Stimulated activated CD8-positive, alpha-beta memory T cell treated with anti-CD3 and anti-CD28 coated beads, Interleukin-12 subunit alpha, Interleukin-12 subunit beta, amount 100 ng/mL, for 4 hours (primary cell): ENCODE measurements around the gene TSTD1.
"Not testable (repeated sequence)": the region's sequence is repeated elsewhere in the genome, so short reads cannot be mapped to it uniquely, and the experiment has no call there.

Experiments used
- DNase-seq: peaks from one replicate; pipeline ENCODE4 v3.0.0-alpha.2; 2020; ENCODE audit warnings: low read depth

TSTD1 gene

DNA sequence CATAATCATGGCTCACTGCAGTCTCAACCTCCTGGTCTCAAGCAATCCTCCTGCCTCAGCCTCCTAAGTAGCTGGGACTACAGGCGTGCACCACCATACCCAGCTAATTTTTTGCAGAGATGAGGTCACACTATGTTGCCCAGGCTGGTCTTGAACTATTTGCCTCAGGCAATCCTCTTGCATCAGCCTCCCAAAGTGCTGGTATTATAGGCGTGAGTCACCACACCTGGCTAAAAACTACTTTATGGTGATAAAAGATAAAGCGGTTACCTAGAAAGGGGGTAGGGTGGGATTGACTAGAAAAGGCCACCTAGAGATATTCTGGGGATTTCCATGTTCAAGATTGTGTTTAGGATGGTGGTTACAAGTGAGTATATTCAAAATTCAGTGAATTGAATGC is 5.0 kb downstream of the TSTD1 start:
- DNase-seq = no peak

DNA sequence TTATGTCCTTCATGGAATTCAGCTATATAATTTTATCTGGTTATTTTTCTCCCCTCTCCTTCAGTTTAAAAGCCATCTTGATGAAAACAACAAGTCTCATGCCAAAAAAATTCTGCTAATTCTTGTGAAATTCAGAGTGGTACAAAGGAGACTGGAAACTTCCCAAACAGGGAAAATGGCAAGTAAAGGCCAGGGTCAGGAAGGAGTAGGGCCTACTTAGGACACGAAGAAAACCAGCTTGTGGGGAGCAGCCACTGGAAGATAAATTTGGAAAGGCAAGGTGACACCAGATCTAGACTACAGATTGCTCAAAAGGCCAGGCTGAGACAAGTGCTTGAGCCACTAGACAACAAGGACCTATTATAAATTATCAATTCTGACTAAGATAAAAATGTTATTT is 6.4 kb downstream of the TSTD1 start:
- DNase-seq = no peak

DNA sequence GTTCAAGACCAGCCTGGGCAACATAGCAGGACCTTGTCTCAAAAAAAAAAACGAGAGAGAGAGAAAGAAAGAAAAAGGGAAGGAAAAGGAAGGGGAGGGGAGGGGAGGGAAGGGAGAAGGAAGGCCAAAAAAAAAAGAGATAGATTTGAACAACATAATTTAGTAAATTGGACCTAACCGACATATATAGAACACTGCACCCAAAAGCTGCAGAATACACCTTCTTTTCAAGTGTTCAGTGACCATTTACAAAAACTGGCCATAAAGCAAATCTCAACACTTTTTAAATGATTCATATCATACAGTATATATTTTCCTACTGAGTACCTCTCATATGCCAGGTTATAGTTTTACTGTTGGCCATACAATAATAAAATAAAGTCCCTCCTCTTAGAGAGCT is 6.9 kb downstream of the TSTD1 start:
- DNase-seq = no peak

DNA sequence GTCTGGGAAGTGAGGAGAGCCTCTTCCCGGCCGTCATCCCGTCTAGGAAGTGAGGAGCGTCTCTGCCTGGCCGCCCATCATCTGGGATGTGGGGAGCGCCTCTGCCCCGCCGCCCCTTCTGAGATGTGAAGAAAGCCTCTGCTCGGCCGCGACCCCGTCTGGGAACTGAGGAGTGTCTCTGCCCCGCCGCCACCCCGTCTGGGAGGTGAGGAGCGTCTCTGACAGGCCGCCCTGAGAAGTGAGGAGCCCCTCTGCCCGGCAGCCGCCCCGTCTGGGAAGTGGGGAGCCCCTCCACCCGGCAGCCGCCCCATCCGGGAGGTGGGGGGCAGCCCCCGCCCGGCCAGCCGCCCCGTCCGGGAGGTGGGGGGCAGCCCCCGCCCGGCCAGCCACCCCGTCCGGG is 9.3 kb downstream of the TSTD1 start:
- not testable (repeated sequence) for DNase-seq

DNA sequence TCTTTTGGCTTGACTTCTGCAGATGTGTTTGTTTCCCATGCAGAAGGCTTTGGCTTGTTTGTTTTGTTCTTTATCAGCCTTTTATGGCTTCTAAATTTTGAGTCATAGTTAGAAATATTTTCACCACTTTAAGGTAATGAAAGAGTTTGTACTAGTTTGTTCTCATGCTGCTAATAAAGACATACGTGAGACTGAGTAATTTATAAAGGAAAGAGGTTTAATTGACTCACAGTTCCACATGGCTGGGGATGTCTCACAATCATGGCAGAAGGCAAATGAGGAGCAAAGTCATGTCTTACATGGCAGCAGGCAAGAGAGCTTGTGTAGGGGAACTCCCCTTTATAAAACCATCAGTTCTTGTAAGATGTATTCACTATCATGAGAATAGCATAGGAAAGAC is 11.8 kb downstream of the TSTD1 start:
- not testable (repeated sequence) for DNase-seq

DNA sequence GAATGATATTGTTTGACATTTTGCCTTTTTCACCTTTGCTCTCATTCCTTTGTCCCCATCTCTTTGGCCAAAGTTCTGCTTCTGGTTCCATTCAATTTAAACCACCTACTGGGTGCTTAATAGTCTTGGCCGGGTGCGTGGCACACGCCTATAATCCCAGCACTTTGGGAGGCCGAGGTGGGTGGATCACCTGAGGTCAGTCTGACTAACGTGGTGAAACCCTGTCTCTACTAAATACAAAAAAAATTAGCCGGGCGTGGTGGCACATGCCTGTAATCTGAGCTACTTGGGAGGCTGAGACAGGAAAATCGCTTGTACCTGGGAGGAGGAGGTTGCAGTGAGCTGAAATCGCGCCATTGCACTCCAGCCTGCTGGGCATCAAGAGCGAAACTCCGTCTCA is 16.3 kb downstream of the TSTD1 start:
- DNase-seq = not testable (repeated sequence)

DNA sequence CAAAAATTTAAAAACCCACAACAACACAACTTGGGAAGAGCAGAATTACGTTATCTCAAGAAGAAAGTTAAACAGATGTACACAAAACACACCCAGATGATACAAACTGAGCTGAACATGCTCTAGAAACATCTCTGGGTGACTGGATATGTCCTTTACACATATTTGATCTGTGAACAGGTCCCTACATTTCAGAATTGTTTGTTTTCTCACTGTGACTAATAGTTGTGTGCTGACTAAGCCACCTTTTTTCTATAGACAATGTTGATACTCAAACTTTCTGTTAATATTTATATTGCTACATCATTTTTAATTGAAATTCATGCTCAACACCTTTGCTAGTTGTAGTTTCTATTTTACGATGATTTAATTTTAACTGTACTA is 16.8 kb downstream of the TSTD1 start:
- no peak for DNase-seq

DNA sequence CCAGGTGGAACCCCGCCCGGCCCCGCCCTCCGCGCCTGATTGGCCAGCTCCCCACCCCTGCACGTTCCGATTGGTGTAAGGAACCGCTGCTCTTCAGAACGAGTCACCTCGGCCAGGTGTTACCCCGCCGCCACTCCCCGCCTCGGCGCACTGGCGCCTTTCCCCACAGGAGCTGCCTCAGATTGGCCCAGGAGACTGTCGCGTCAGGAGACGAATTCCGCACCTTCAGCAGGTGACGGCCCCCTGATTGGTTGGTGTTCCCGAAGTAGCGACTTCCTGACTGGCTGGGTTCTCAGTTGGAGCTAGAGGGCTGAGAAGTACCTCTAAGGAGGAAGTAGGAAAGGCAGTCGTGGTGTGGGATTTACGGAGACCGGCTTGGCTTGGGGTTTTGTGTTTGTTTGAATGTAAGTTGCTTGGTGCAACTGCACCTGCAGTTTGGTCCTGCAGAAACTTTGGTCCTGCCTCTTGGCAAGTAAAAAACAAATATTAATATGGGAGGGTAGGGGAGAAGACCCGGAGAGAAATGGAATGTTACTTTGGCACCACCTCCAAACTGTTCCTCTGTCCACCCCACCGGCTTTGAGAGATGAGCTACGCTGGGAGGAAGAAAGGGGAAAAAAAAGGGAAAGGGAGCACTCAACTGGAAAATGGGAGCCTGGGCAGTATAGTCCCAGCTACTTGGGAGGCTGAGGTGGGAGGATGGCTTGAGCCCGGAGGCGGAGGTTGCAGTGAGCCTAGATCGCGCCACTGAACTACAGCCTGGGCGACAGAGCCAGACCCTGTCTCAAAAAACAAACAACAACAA is 17.4 kb downstream of the TSTD1 start:
- DNase-seq = peak; percentile 80

DNA sequence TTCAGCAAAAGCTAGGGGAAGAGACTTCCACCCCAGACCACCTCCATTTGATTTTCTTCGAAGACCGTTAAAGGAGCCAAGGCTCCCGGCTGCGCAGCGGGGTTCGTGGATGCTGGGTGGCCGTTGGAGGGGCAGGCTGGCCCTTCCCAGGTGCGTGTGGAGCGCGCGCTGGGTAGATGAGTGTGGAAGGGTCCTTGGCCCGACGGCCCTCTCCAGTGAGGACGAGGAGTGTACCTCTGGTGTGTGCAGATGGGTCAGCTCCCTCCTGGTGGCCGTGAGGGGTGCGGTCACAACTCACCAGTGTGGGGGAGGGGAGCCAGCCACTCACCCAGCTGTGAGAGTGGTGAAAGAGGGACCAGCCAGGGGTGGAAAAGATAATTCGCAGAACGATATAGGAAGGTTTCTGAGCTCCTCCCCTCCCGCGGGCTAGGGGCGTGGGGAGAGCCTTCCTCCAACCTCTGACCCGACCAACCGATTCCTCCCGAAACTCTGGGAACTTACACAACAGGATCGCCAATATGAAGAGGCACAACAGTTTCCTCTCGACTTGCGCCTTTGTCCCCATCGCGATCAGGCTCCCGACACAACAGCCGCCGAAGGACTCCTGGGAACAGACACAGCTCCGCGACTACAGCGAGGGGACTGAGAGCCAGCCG is 18.1 kb downstream of the TSTD1 start, which contains the start of gene F11R:
Gene F11R, minus strand, starts transcription at position 644 of the 656 bp plus-strand sequence. Its CDS starts 79 bp downstream, at position 565.
- DNase-seq = no peak

DNA sequence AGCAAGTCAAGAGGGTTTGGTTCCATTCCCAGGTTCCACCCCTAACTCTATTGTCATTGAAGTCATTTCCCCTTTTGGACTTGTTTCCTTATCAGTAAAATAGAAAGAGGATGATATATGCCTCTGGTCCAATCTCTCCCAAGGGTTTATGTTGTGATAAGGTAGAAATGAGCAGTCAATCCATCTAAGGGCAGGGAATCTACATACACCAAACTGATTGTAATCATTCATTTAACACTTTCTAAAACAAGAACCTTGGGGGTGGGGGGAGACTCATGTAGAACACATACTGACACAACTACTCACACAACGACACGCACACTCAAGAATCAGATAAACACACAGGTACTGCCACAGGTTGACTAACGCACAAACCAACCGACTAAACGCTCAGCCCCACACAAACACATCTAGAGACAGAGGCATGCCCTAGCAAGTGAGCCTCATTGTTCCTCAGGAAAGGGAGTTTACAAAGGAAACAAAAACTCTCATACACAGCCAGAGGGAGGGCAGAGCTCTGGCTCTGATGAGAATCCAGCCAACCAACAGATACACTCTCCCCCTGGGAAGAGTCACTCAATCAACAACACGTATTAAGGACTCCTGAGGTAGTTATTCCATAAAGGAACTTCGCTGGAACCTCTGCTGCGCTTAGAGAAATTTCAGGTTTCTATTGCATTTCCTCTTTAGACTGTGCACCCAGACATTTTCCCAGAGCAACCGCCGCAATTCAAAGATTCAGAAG is 18.8 kb downstream of the TSTD1 start:
- DNase-seq = no peak

DNA sequence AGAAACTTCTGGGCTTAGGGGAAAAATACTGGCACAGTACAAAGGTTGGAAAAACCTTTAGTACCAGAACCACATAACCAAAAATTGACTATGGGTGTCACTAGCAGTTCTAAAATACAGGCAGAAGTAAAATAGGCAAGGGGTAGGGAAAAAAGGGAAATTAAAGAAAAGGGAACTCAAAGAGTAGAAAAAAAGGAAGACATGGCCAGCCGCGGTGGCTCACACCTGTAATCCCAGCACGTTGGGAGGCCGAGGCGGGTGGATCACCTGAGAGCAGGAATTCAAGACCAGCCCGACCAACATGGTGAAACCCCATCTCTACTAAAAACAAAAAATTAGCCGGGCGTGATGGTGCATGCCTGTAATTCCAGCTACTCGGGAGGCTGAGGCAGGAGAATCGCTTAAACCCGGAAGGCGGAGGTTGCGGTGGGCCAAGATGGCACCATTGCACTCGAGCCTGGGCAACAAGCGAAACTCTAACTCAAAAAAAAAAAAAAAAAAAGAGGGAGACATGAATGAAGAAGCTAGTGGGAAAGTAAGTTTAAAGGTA is 19.6 kb downstream of the TSTD1 start:
- DNase-seq = not testable (repeated sequence)

DNA sequence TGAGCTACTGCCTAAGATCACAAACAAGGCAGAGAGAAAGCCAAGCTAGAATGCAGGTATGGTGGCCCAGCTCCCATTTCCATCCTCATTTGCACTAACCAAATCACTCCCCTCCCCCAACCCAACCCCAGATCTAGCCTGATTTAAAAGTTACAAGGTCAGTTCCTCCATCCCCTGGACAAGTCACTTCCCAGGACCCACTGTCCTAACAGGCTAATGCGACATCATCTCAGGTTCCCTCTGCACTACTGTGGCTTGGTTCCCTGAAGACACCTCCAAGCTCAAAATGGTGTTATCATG is 20.2 kb downstream of the TSTD1 start:
- no peak for DNase-seq

DNA sequence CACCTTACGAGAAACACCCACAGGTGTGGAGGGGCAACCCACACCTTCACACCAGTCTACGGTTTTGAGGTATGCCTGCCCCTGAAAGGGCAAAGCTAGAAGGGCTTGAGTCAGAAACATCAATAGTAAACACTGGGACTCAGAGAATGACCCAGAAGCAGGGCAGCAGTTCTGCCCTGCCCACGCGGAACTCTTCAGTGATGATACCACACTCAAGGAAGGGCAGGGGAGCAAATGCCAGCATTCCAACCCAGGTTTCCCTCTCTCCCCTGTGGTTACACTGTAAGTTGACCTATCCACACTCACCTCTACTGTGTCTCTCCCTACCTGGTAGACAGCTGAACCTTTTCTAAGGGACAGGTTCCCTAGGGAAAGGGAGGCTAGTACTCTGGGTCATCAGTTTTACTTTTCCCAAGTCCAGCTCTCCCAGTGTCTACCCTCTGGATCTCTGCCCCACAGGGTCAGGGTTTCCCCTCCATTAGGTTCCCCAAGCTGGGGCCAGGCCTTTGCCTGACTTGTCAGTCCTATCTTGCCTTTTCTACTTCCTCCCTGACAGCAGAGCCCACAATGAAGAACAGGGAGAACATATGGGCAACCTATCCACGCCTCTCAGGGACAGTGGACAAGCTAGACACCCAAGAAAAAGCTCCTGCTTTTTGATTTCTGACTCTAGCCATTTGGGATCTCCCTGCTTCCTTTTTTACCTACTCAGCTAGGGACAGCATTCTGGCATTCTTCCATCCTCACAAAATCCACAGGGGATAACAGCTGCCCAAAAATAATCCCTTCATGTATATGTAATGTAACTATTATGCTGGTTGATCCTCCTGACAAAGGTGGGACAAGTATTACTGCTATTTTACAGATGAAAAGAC is 20.8 kb downstream of the TSTD1 start:
- DNase-seq = no peak

DNA sequence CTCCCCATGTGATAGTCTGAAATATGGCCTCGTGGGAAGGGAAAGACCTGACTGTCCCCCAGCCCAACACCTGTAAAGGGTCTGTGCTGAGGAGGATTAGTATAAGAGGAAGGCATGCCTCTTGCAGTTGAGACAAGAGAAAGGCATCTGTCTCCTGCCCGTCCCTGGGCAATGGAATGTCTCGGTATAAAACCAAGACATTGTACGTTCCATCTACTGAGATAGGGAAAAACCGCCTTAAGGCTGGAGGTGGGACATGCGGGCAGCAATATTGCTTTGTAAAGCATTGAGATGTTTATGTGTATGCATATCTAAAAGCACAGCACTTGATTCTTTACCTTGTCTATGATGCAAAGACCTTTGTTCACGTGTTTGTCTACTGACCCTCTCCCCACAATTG is 21.6 kb downstream of the TSTD1 start:
- DNase-seq = not testable (repeated sequence)

DNA sequence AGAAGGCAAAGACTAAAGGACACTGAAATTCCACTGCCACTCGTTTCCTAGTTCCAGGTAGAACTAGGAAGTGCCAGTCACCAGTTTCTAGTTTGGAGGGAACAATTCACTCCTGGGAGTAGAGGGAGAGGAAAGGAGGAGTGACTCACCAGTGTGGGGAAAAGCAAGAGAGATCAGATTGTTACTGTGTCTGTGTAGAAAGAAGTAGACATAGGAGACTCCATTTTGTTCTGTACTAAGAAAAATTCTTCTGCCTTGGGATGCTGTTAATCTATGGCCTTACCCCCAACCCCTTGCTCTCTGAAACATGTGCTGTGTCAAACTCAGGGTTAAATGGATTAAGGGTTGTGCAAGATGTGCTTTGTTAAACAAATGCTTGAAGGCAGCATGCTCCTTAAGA is 22.1 kb downstream of the TSTD1 start:
- DNase-seq = not testable (repeated sequence)

DNA sequence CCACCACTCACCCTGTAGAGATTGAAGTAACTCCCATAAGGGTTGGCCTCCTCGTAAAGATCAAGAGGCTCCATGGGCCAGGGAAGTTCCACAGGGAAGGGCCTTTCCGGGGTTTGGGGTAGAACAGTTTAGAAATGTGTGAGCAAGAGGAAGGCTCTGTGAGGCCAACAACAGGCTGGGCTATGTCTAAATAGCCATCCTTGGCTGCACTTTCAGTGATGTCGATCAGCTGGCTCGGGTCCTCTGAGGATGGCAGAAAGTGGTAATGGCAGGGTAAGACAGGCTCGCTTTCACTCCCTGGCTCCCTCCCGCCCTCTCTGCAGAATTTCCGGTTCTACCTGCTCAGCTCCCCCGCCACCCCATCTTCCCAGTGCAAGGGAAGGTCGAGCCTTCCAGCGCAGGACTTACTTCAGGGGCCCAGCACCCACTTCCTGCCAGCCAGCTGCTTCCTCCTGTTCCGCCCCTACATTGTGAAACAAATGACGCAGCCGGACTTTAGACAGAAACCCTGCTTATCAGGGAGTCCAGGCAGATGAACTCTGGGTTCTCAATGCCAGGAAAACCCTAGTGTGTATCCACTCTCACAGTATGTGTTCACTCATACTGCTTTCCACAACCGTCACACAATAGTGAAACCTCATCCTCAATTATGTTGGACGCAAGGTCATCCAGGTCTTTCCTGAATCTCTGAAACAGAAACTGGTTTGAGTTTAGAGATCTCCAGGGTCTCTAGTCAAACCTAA is 25.1 kb downstream of the TSTD1 start:
- peak; percentile 51 for DNase-seq

DNA sequence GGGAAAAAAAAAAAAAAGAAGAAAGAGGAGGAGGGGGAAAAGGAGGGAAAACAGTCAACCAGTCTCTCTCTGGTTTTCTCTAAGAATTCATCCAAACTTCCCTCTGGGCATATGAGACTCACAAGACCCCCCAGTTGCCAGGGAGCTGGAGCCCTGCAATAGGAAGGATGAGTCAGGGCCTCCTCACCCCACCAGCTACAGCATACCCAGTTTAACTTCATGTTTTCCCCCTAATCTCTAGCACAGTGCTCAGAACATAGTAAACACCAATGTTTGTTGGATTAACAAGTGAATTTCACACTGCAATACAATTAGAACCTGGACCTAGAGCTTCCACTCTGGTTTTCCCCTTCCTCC is 25.7 kb downstream of the TSTD1 start:
- DNase-seq = no peak

DNA sequence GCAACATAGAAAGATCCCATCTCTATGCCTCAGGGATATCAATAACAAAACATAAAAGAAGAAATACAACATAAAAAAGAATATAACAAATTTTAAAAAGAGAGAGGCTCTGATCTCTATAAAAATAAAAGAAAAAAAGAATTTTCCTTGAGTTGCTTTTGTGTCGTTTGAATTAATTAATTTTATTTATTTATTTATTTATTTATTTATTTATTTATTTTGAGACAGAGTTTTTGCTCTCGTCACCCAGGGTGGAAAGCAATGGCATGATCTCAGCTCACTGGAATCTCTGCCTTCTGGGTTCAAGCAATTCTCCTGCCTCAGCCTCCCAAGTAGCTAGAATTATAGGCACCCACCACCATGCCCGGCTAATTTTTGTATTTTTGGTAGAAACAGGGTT is 26.3 kb downstream of the TSTD1 start:
- DNase-seq = no peak

DNA sequence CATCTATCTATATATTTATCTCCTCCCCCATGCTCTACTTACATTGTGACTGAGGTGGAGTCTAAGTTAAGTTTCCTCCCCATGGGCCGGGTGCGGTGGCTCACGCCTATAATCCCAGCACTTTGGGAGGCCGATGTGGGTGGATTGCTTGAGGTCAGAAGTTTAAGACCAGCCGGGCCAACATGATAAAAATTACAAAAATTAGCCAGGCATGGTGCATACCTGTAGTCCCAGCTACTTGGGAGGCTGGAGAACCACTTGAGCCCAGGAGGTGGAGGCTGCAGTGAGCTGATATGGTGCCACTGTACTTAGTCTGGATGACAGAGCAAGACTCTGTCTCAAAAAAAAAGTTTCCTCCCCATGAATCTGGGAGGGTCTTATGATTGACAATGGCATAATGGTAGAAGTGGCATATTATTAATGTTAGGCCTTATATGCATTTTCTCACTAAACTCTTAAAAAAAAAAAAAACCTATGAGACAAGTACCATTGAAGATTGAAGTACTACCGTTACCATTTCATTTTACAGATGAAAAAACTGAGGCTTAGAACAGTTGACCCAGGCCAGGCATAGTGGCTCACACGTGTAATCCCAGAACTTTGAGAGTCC is 29.1 kb downstream of the TSTD1 start:
- DNase-seq = no peak

DNA sequence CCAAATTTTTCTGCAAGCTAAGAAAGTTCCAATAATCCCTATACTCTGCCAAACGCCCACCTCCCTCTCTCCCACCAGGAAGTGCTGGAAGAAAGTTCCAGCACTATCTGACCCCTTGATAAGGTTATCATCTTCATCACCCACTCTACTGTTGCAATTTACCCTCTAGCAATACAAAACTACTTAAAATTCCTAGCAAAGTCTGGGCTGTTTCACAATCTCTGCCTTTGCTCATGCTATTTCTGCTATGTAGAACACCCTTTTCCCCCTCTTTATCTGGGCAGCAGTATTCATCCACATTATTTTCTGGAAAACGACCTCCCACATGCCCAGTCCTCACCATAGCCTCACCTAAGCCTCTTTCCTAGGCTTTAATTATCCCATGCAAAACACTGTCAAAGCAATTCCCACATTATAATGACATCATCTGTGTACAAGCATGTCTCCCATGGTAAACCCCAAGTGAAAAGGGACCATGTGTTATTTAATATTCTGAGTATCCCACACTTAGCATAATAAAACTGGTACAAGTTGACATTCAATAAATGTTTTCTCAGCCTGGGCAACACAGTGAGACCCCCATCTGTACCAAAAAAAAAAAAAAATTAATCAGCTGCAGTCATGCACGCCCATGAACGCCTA is 29.8 kb downstream of the TSTD1 start:
- no peak for DNase-seq
